ENCODE results near the gene PRR5L.

DNA sequence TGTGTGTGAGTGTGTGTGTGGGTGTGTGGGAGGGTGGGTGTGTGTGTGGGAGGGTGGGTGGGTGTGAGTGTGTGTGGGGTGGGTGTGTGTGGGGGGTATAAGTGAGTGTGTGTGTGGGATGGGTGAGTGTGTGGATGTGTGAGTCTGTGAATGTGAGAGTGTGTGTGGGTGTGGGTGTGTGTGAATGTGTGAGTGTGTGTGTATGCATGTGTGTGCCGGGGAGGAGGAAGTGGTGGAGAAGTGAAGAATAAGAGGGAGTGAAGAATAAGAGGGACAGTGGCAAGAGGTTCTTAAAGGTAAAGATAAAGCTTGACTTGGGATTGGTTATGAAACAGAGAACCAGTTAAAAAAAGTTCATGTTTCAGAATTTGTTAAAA lies 54.0 kb downstream of the PRR5L start:
- TF ChIP-seq, protein P1, sequence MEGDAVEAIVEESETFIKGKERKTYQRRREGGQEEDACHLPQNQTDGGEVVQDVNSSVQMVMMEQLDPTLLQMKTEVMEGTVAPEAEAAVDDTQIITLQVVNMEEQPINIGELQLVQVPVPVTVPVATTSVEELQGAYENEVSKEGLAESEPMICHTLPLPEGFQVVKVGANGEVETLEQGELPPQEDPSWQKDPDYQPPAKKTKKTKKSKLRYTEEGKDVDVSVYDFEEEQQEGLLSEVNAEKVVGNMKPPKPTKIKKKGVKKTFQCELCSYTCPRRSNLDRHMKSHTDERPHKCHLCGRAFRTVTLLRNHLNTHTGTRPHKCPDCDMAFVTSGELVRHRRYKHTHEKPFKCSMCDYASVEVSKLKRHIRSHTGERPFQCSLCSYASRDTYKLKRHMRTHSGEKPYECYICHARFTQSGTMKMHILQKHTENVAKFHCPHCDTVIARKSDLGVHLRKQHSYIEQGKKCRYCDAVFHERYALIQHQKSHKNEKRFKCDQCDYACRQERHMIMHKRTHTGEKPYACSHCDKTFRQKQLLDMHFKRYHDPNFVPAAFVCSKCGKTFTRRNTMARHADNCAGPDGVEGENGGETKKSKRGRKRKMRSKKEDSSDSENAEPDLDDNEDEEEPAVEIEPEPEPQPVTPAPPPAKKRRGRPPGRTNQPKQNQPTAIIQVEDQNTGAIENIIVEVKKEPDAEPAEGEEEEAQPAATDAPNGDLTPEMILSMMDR (conservative IDR thresholded peaks at IDR 0.05 in 1 of 2, IDR thresholded peaks at IDR 0.05 in 1 of 2; ENCODE audit: extremely low read depth in 1 of 2, insufficient read depth in 1 of 2, low read depth in 1 of 2, low read length in 2 of 2) = no peak
- no peak for TF ChIP-seq EZH2 (IDR thresholded peaks at IDR 0.05; ENCODE audit: borderline replicate concordance, low read length)

All from mammary epithelial cell (primary cell).